ENCODE results near the gene SLIT3.

GRCh38 chr5:168637793-168638192, 663.1 kb downstream of the SLIT3 start:
- TF ChIP-seq CTCF (IDR thresholded peaks at IDR 0.05; ENCODE audit: insufficient read depth, low read length) (no peak), POLR2AphosphoS5 (IDR thresholded peaks at IDR 0.05; ENCODE audit: low read depth) (no peak), SPI1 (IDR thresholded peaks at IDR 0.05; ENCODE audit: borderline replicate concordance, low read depth) (no peak), REST (IDR thresholded peaks at IDR 0.05; ENCODE audit: insufficient replicate concordance, low read depth) (no peak)
